SW480 (cell line): ENCODE results near the gene FHL1.

Experiments
- DNase-seq: peaks from one replicate; pipeline ENCODE4 v3.0.0-alpha.2; 2016; ENCODE audit warnings: low spot score

The FHL1 gene

GRCh38 chrX:136255541-136255940 lies 108.2 kb downstream of the FHL1 start:
- DNase-seq: no peak

GRCh38 chrX:136256026-136256425 lies 108.7 kb downstream of the FHL1 start:
- no peak for DNase-seq

DNA sequence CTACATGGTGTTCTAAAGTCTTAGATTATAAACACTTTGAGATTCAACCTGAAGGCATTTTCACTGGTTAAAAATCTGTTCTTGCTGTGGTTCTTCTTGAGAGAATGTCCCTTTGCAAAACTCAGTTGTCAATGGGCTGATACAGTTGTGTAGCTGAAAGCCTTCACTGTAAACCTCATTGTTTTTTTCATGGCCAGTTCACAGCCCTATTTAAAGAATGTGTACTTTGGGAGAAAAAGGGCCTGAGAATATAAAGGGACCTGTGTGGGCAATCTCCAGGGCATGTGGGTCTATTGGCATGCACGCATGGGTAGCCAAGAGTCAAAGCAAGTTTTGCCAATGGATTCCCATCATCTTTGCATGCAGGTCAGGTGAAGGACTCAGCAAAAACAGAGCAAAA lies 111.6 kb downstream of the FHL1 start:
- DNase-seq: no peak

GRCh38 chrX:136259543-136259942 lies 112.2 kb downstream of the FHL1 start:
- no peak for DNase-seq

- DNase-seq: no peak
These were observed 113.4 kb downstream of the FHL1 start for GRCh38 chrX:136260776-136261175.
